ENCODE measurements around the gene PLSCR1. TPM values are rescaled to one million over a fixed set of nuclear protein-coding genes. Genes with fewer than 3 reads are reported as not detected.

PLSCR1 gene
- total and polyA plus RNA-seq, 2 of the 4 experiments (the other 2 are of a cell fraction): 5.6 to 13.2 TPM

DNA sequence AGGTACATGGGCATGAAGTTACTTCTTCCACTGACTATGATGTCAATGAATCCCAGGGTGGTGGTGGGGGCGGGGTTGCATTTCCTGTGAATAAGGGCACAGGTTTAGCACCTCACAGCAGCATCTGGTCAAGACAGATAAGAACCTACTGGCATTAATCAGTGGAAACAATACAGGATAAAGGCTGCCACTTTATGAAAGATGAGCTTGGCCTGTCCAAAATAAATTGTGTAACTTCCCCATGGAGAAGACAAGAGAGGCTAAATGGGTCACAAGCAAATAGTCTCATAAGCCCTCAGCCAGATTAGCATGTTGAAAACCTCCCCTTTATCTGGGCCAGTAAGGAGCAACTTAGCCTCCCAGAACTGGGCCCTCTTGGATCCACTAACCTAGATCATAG, 47.7 kb downstream of the PLSCR1 start:
- Histone ChIP-seq H2BK15ac (ENCODE audit: low read depth, low read length) (no peak overlapping the region), H3K4me3 (ENCODE audit: insufficient read depth, low read depth, low read length) (no peak overlapping the region), H3K14ac (replicated peaks; ENCODE audit: low read depth, low read length) (no peak overlapping the region), H2AFZ (replicated peaks; ENCODE audit: low read length, poor library complexity) (no peak overlapping the region), H3K18ac (ENCODE audit: low read depth, low read length) (no peak overlapping the region; the same call in 1 of the 2 replicates), H2BK5ac (ENCODE audit: low read depth, low read length, poor library complexity, severe bottlenecking) (no peak overlapping the region), H2AK9ac (replicated peaks; ENCODE audit: low read depth, low read length, poor library complexity) (no peak overlapping the region), H3K79me1 (ENCODE audit: low read depth in 1 of 2, low read length in 2 of 2) (no peaks in the 10 kb centered on the region), H3K4me2 (ENCODE audit: low read depth, low read length) (no peak overlapping the region), H3K9me3 (ENCODE audit: control insufficient read depth, insufficient read depth, low read length) (no peaks in the 10 kb centered on the region), H4K91ac (ENCODE audit: insufficient read depth, low read depth, low read length) (no peak overlapping the region), H3K9ac (ENCODE audit: low read depth, low read length) (no peak overlapping the region), H3K56ac (ENCODE audit: extremely low read depth, insufficient read depth, low read length) (no peak overlapping the region), H3K4me1 (ENCODE audit: control insufficient read depth, insufficient read depth, low read length) (0 out of 2 replicates have a peak, but pooled peaks cover 2% of the 10 kb centered on the region), H2AK5ac (ENCODE audit: low read depth, low read length) (no peak overlapping the region), H4K5ac (ENCODE audit: low read depth, low read length) (no peak overlapping the region), H3K4ac (ENCODE audit: low read depth, low read length) (no peak overlapping the region), H3K9me1 (ENCODE audit: insufficient read depth, low read length) (no peaks in the 10 kb centered on the region; the same call in 1 of the 2 replicates), H3K23ac (ENCODE audit: low read depth, low read length) (no peak overlapping the region), H4K20me1 (ENCODE audit: insufficient read depth, low read length) (no peaks in the 10 kb centered on the region), H3K27me3 (ENCODE audit: control insufficient read depth, insufficient read depth, low read length) (no peaks in the 10 kb centered on the region), H3K36me3 (ENCODE audit: control insufficient read depth, insufficient read depth, low read length) (no peaks in the 10 kb centered on the region), H4K8ac (ENCODE audit: low read depth in 2 of 2, low read length in 2 of 2) (no peak overlapping the region), H2BK20ac (ENCODE audit: low read depth, low read length) (no peak overlapping the region), H2BK120ac (ENCODE audit: low read depth, low read length) (peak overlapping the region; percentile 39; the same call in 1 of the 2 replicates), H3K27ac (ENCODE audit: insufficient read depth, low read length) (no peak overlapping the region)
- DNase-seq (no peak), ATAC-seq (ENCODE audit: low read depth) (no peak)
- no TSS peak for BruUV-seq (replicated peaks)
- in situ Hi-C loops (cut with MboI; ENCODE audit: low sequenced_read_pairs) (no loop called here), dilution Hi-C loops (cut with HindIII; ENCODE audit: low sequenced_read_pairs, unreplicated experiment) (no loop called here), intact Hi-C loops (cut with micrococcal nuclease) (no loop called here)
- POLR2A ChIA-PET (ENCODE audit: unreplicated experiment): no interaction called here
- TF ChIP-seq, protein P1, sequence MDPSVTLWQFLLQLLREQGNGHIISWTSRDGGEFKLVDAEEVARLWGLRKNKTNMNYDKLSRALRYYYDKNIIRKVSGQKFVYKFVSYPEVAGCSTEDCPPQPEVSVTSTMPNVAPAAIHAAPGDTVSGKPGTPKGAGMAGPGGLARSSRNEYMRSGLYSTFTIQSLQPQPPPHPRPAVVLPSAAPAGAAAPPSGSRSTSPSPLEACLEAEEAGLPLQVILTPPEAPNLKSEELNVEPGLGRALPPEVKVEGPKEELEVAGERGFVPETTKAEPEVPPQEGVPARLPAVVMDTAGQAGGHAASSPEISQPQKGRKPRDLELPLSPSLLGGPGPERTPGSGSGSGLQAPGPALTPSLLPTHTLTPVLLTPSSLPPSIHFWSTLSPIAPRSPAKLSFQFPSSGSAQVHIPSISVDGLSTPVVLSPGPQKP (IDR thresholded peaks at IDR 0.05; ENCODE audit: borderline replicate concordance, low read depth, low read length): no peak
- TF ChIP-seq NFE2L2 (IDR thresholded peaks at IDR 0.05; ENCODE audit: low read depth, low read length) (no peak), RFX5 (IDR thresholded peaks at IDR 0.05; ENCODE audit: low read depth, low read length) (no peak), POLR2A (IDR thresholded peaks at IDR 0.05; ENCODE audit: low read depth, low read length) (no peak), CEBPB (IDR thresholded peaks at IDR 0.05; ENCODE audit: low read depth, low read length) (no peak), RAD21 (IDR thresholded peaks at IDR 0.05; ENCODE audit: low read length) (no peak), RCOR1 (IDR thresholded peaks at IDR 0.05; ENCODE audit: insufficient replicate concordance, low read length) (no peak), CHD1 (IDR thresholded peaks at IDR 0.05; ENCODE audit: low read depth, low read length) (no peak)
- WGBS, 2 experiments (ENCODE audit: extremely low coverage in 2 of 2, insufficient read length in 1 of 2): no CpG with 5 or more reads among the region's 1 CpG
- CTCF ChIA-PET: no interaction called here

All from IMR-90 (cell line).